H1 (cell line): ENCODE data around the gene UFSP2. TPM values are rescaled to one million over a fixed set of nuclear protein-coding genes. Genes with fewer than 3 reads are reported as not detected.

Experiments used
- CTCF ChIA-PET: fragments of 300-600 bp; sonication (Branson Sonifier 250); formaldehyde crosslinking; loops from one replicate; lab custom pipeline; 2021; ENCODE audit not compliant: partially characterized antibody; lab: Charles Lee
- POLR2A ChIA-PET: fragments of 300-600 bp; sonication (Branson Sonifier 250); formaldehyde crosslinking; loops from one replicate; lab custom pipeline; 2021; ENCODE audit warnings: inconsistent platforms; ENCODE audit not compliant: partially characterized antibody; lab: Charles Lee
- DNase-seq, 2 experiments: peaks; one replicate each; pipeline versions ENCODE4 v3.0.0 to v3.0.0-alpha.2; 2010 to 2022; ENCODE audit warnings: low spot score in 2 of 2, low read depth in 1 of 2, mixed read lengths in 1 of 2
- FAIRE-seq: peaks from 2 replicates; lab custom pipeline; 2011; peaks lifted over from hg19 to GRCh38; lab: Jason Lieb, UNC
- H2AFZ ChIP-seq: 2 replicates; pipeline ENCODE4 v1.8.1; 2012; ENCODE audit warnings: low read length, inconsistent platforms
- H2AK5ac ChIP-seq: 2 replicates; pipeline ENCODE4 v1.6.1; 2013; ENCODE audit warnings: low read depth, low read length
- H2BK120ac ChIP-seq: replicated peaks from 2 replicates; pipeline ENCODE3; 2013; ENCODE audit warnings: low read depth, low read length, inconsistent platforms
- H2BK12ac ChIP-seq: 2 replicates; pipeline ENCODE4 v1.6.1; 2013; ENCODE audit warnings: low read depth, low read length
- H2BK15ac ChIP-seq: 2 replicates; pipeline ENCODE4 v1.6.1; 2013; ENCODE audit warnings: low read length
- H2BK20ac ChIP-seq: 2 replicates; pipeline ENCODE4 v1.6.1; 2013; ENCODE audit warnings: low read length
- H2BK5ac ChIP-seq: 2 replicates; pipeline ENCODE4 v1.6.1; 2013; ENCODE audit warnings: low read depth, low read length
- H3K14ac ChIP-seq: 2 replicates; pipeline ENCODE4 v1.6.1; 2013; ENCODE audit warnings: inconsistent platforms; ENCODE audit not compliant: insufficient read length
- H3K18ac ChIP-seq: 2 replicates; pipeline ENCODE4 v1.6.1; 2013; ENCODE audit warnings: low read length; ENCODE audit errors: extremely low read depth
- H3K23ac ChIP-seq: 2 replicates; pipeline ENCODE4 v1.6.1; 2013; ENCODE audit warnings: inconsistent platforms; ENCODE audit not compliant: insufficient read length
- H3K23me2 ChIP-seq: 2 replicates; pipeline ENCODE4 v1.6.1; 2013; ENCODE audit warnings: low read depth, low read length
- H3K27ac ChIP-seq: 2 replicates; pipeline ENCODE4 v1.6.1; 2011; ENCODE audit warnings: low read depth, low read length, inconsistent platforms
- H3K27me3 ChIP-seq, 4 experiments: replicated peaks in 1 of 4; 1 replicate in 1 of 4; 2 replicates in 3 of 4; pipeline versions ENCODE4 v1.6.1 to v1.8.1; 2011 to 2013; ENCODE audit warnings: low read length in 3 of 4, mild to moderate bottlenecking in 3 of 4, inconsistent platforms in 2 of 4, mixed read lengths in 2 of 4, moderate library complexity in 1 of 4; ENCODE audit not compliant: control insufficient read depth in 3 of 4, insufficient read depth in 3 of 4; ENCODE audit errors: extremely low read depth in 1 of 4
- H3K36me3 ChIP-seq, 4 experiments: 2 replicates each; pipeline versions ENCODE4 v1.6.1 to v1.8.1; 2011 to 2013; ENCODE audit warnings: mild to moderate bottlenecking in 4 of 4, low read length in 3 of 4, moderate library complexity in 2 of 4, control low read depth in 1 of 4, inconsistent platforms in 1 of 4; ENCODE audit not compliant: insufficient read depth in 4 of 4, control insufficient read depth in 2 of 4
- H3K4ac ChIP-seq: replicated peaks from 2 replicates; pipeline ENCODE3; 2013; ENCODE audit warnings: low read length, low read depth, mixed read lengths, inconsistent platforms; ENCODE audit not compliant: insufficient read length
- H3K4me1 ChIP-seq, 4 experiments: replicated peaks in 1 of 4; 1 replicate in 1 of 4; 2 replicates in 3 of 4; pipeline versions ENCODE4 v1.6.1 to v1.8.1; 2011 to 2013; ENCODE audit warnings: low read length in 3 of 4, inconsistent platforms in 2 of 4, mixed read lengths in 1 of 4; ENCODE audit not compliant: insufficient read depth in 4 of 4, control insufficient read depth in 3 of 4
- H3K4me2 ChIP-seq, 2 experiments: 2 replicates each; pipeline versions ENCODE4 v1.6.1 to v1.8.1; 2011 to 2013; ENCODE audit warnings: low read depth in 2 of 2, low read length in 2 of 2, control low read depth in 1 of 2, inconsistent platforms in 1 of 2, mild to moderate bottlenecking in 1 of 2; ENCODE audit not compliant: insufficient read depth in 1 of 2
- H3K4me3 ChIP-seq, 4 experiments: fragments of 200-600, 300-600 bp in 1 of 4; sonication (generic), shearing (Covaris generic), sonication (Bioruptor Twin) in 1 of 4; 2 replicates each; pipeline versions ENCODE4 v1.5.1 to v1.8.1; 2011 to 2016; ENCODE audit warnings: low read length in 4 of 4, low read depth in 3 of 4, control low read depth in 2 of 4, inconsistent platforms in 2 of 4, mild to moderate bottlenecking in 2 of 4, mixed read lengths in 1 of 4, moderate library complexity in 1 of 4; ENCODE audit not compliant: insufficient read depth in 2 of 4; ENCODE audit errors: extremely low read depth in 1 of 4
- H3K56ac ChIP-seq: replicated peaks from 2 replicates; pipeline ENCODE3; 2013; ENCODE audit warnings: low read depth, mild to moderate bottlenecking, mixed read lengths, low read length, inconsistent platforms; ENCODE audit not compliant: insufficient read length
- H3K79me1 ChIP-seq: 2 replicates; pipeline ENCODE4 v1.6.1; 2013; ENCODE audit warnings: low read depth, low read length, control low read depth
- H3K79me2 ChIP-seq, 2 experiments: 2 replicates each; pipeline versions ENCODE4 v1.6.1 to v1.8.1; 2012 to 2013; ENCODE audit warnings: low read length in 2 of 2, mild to moderate bottlenecking in 2 of 2, inconsistent platforms in 1 of 2; ENCODE audit not compliant: insufficient read depth in 2 of 2, control insufficient read depth in 1 of 2
- H3K9ac ChIP-seq, 4 experiments: replicated peaks in 1 of 4; 1 replicate in 1 of 4; 2 replicates in 3 of 4; pipeline versions ENCODE4 v1.6.1 to v1.8.1; 2011 to 2013; ENCODE audit warnings: low read depth in 3 of 4, low read length in 3 of 4, control low read depth in 2 of 4, mild to moderate bottlenecking in 2 of 4, moderate library complexity in 2 of 4, inconsistent platforms in 1 of 4; ENCODE audit errors: extremely low read depth in 1 of 4
- H3K9me3 ChIP-seq, 2 experiments: 2 replicates each; pipeline versions ENCODE4 v1.6.1 to v1.8.1; 2012 to 2013; ENCODE audit warnings: mild to moderate bottlenecking in 2 of 2, moderate library complexity in 2 of 2, control low read depth in 1 of 2, inconsistent platforms in 1 of 2, low read depth in 1 of 2, low read length in 1 of 2, mixed read lengths in 1 of 2; ENCODE audit not compliant: insufficient read depth in 2 of 2
- H4K20me1 ChIP-seq, 2 experiments: replicated peaks in 1 of 2; 2 replicates each; pipeline versions ENCODE3 to v1.8.1; 2011 to 2013; ENCODE audit warnings: inconsistent platforms in 2 of 2, low read length in 2 of 2, mild to moderate bottlenecking in 1 of 2; ENCODE audit not compliant: insufficient read depth in 2 of 2, control insufficient read depth in 1 of 2
- H4K5ac ChIP-seq: 2 replicates; pipeline ENCODE4 v1.6.1; 2013; ENCODE audit warnings: low read length, low read depth, mixed read lengths, inconsistent platforms; ENCODE audit not compliant: insufficient read length
- H4K8ac ChIP-seq: 2 replicates; pipeline ENCODE4 v1.8.0; 2013; ENCODE audit warnings: mild to moderate bottlenecking, moderate library complexity, low read length, inconsistent platforms; ENCODE audit not compliant: insufficient read depth; ENCODE audit errors: extremely low read depth
- H4K91ac ChIP-seq: replicated peaks from 2 replicates; pipeline ENCODE3; 2013; ENCODE audit warnings: low read length, mixed read lengths, inconsistent platforms; ENCODE audit not compliant: insufficient read length
- EGR1 ChIP-seq: IDR thresholded peaks from 2 replicates; pipeline ENCODE4 v1.6.1; 2011; ENCODE audit warnings: low read depth, low read length, borderline replicate concordance
- PHF8 ChIP-seq: fragments of 200-600 bp; sonication (generic); conservative IDR thresholded peaks from 2 replicates; pipeline ENCODE4 v1.7.1; 2012; ENCODE audit warnings: low read depth, mild to moderate bottlenecking, inconsistent platforms, low read length, moderate library complexity
- WGBS, 2 experiments: shearing (Covaris generic) in 1 of 2; methylation state at CpG; one replicate each; pipeline versions ENCODE4 v1.1.6 to v1.1.7; 2013 to 2015; ENCODE audit warnings: low lambda C conversion rate in 2 of 2, mixed read lengths in 2 of 2, inconsistent platforms in 1 of 2, low coverage in 1 of 2, missing lambda C conversion rate in 1 of 2; ENCODE audit not compliant: insufficient replicate concordance in 2 of 2, insufficient coverage in 1 of 2, insufficient read length in 1 of 2; ENCODE audit errors: extremely low coverage in 1 of 2, missing lambda C conversion rate in 1 of 2; 5-methylcytosine and 5-hydroxymethylcytosine counted together
- polyA plus RNA-seq, 7 experiments: library from polyadenylated mRNA; depleted of rRNA in 3 of 7; stranded (reverse) in 5 of 7; unstranded in 2 of 7; fragments of >200 nt in 5 of 7; fragments of 200-250 nt in 2 of 7; gene quantifications; 1 replicate in 5 of 7; 2 replicates in 1 of 7; 4 replicates in 1 of 7; pipeline versions ENCODE4 v1.2.1 to v1.2.3, GENCODE V29; 2011 to 2013; ENCODE audit warnings: missing spikeins in 2 of 7, mixed read lengths in 2 of 7
- total RNA-seq: library from RNA; stranded (reverse); fragmentation: NEBNext Ultra II Directional; extraction: Animal tissue kit (Norgen Biotek cat#: 25700); gene quantifications from 2 replicates; pipeline ENCODE4 v1.2.1, GENCODE V29; 2021

The UFSP2 gene
- total and polyA plus RNA-seq, 2 of the 8 experiments (the other 6 are each of a cell fraction or from before 2014, with no cell fraction given), result 22.9 to 26.0 TPM

DNA sequence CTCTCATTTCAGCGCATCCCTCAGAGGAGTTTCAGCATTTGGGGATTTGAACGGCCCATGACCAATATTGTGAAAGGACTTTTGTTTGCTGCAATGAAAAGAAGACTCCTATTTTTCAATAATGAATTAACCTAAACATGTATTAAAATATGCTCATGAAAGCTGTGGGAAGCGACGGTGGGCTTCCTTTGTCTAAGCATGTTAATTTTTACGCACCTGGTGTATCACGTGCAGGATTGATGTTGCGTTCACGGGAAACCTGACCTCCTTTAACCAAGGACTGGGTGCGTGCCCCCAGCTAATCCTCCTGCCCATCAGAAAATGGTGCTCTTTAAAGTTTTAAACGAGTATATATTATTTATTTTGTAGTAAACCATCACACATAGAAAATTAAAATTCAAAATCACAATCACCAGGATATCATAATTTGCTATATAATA lies 46.4 kb upstream of the UFSP2 start:
- H3K36me3 ChIP-seq, result no peaks in the 10 kb centered on the region
- no peak for DNase-seq
- no peaks in the 10 kb centered on the region for H3K9me3 ChIP-seq
- H3K4me2 ChIP-seq, result peak overlapping the region; percentile 54 to 80
- H4K20me1 ChIP-seq, result no peaks in the 10 kb centered on the region
- no peak overlapping the region for H2BK120ac ChIP-seq
- peak; percentile 19 for FAIRE-seq
- no peak overlapping the region for H2BK12ac ChIP-seq
- peaks cover 0 to 3% (median under 1%) of the 10 kb centered on the region in 4 experiments; a peak in 4 of 7 replicates for H3K4me1 ChIP-seq
- no peak overlapping the region for H2AK5ac ChIP-seq
- H3K14ac ChIP-seq, result no peak overlapping the region
- no peak overlapping the region for H3K56ac ChIP-seq
- no peak overlapping the region for H3K27ac ChIP-seq
- H4K5ac ChIP-seq, result no peak overlapping the region
- H3K27me3 ChIP-seq, result peaks cover 0 to 4% (median 0%) of the 10 kb centered on the region in 4 experiments; a peak in 2 of 7 replicates
- H3K23me2 ChIP-seq, result peaks cover 5% of the 10 kb centered on the region
- no peak overlapping the region for H3K4ac ChIP-seq
- no peak overlapping the region for H2BK20ac ChIP-seq
- POLR2A ChIA-PET, result interaction anchor here (0.8 kb wide), 1 partner anchor 9 kb away, joined by 3 read pairs; no protein-coding TSS in a partner anchor
- WGBS, 2 experiments, result 48% methylated on average over 10 of the region's 10 CpGs; no CpG with 5 or more reads in 1 of the 2 experiments
- no peak overlapping the region for H2BK15ac ChIP-seq
- H2BK5ac ChIP-seq, result no peak overlapping the region
- no peak overlapping the region for H4K8ac ChIP-seq
- H3K79me1 ChIP-seq, result no peaks in the 10 kb centered on the region
- H3K9ac ChIP-seq, result 0 out of 7 replicates have a peak overlapping the region, but pooled peaks of 1 of the 4 experiments have one; percentile 53
- H3K79me2 ChIP-seq, result no peaks in the 10 kb centered on the region
- no peak overlapping the region for H3K23ac ChIP-seq
- no peak overlapping the region for H4K91ac ChIP-seq
- no peak for TF ChIP-seq EGR1
- TF ChIP-seq PHF8, result 0 out of 2 replicates have a peak, but pooled peaks have one; percentile 6
- 0 out of 2 replicates have a peak overlapping the region, but pooled peaks have one; percentile 35 for H2AFZ ChIP-seq
- no peak overlapping the region for H3K18ac ChIP-seq
- CTCF ChIA-PET, result interaction anchor here (0.7 to 1.4 kb wide), 6 partner anchors 47 to 665 kb away, joined by 3 to 5 read pairs (median 3); no protein-coding TSS in a partner anchor
- H3K4me3 ChIP-seq, result peak overlapping the region; percentile 56 to 92 (median 74)
